B cell (primary cell): Measurements from ENCODE around the gene GJB2. TPM values are rescaled to one million over a fixed set of nuclear protein-coding genes. Genes with fewer than 3 reads are reported as not detected.

Experiments used
- ATAC-seq: fragments of 200-7000 bp; cut with Tn5 transposase; one replicate; pipeline ENCODE4 v1.10.0; 2021; ENCODE audit warnings: low read depth, mild to moderate bottlenecking, moderate number of reproducible peaks, moderate library complexity
- CTCF ChIA-PET: fragments of 350-600 bp; sonication (Branson Sonifier 250); formaldehyde crosslinking; loops from one replicate; lab custom pipeline; 2021; ENCODE audit warnings: antibody characterized with exemption, inconsistent platforms; lab: Charles Lee
- POLR2A ChIA-PET: fragments of 350-600 bp; sonication (Branson Sonifier 250); formaldehyde crosslinking; loops from one replicate; lab custom pipeline; 2021; ENCODE audit warnings: antibody characterized with exemption; lab: Charles Lee
- DNase-seq: peaks from one replicate; pipeline ENCODE4 v3.0.0; 2013
- H2AFZ ChIP-seq: 2 replicates; pipeline ENCODE4 v1.6.1; 2012; ENCODE audit warnings: mild to moderate bottlenecking, low read depth, low read length; ENCODE audit not compliant: insufficient read depth, poor library complexity, severe bottlenecking
- H3K27ac ChIP-seq, 2 donors: 1 replicate in 1 of 2; 2 replicates in 1 of 2; pipeline ENCODE4 v1.5.1; 2012 to 2013; ENCODE audit warnings: low read length in 2 of 2, mild to moderate bottlenecking in 2 of 2, moderate library complexity in 1 of 2
- H3K27me3 ChIP-seq, 4 experiments: fragments of 200-600 bp in 1 of 4; sonication (generic) in 1 of 4; replicated peaks in 1 of 4; 1 replicate in 2 of 4; 2 replicates in 2 of 4; pipeline versions ENCODE4 v1.6.1 to v1.7.0; 2013 to 2016; ENCODE audit warnings: low read length in 3 of 4, mild to moderate bottlenecking in 2 of 4, mixed read lengths in 1 of 4, moderate library complexity in 1 of 4; ENCODE audit not compliant: insufficient read depth in 4 of 4, control insufficient read depth in 3 of 4; ENCODE audit errors: control extremely low read depth in 1 of 4
- H3K36me3 ChIP-seq, 2 experiments: replicated peaks in 1 of 2; 1 replicate in 1 of 2; 2 replicates in 1 of 2; pipeline versions ENCODE4 v1.6.1 to v1.7.1; 2013; ENCODE audit warnings: low read length in 1 of 2; ENCODE audit not compliant: insufficient read depth in 2 of 2, control insufficient read depth in 1 of 2; ENCODE audit errors: control extremely low read depth in 1 of 2, extremely low read depth in 1 of 2
- H3K4me1 ChIP-seq, 2 donors: fragments of 200-600 bp in 1 of 2; sonication (generic) in 1 of 2; 1 replicate in 1 of 2; 2 replicates in 1 of 2; pipeline versions ENCODE4 v1.5.1 to v1.6.1; 2013 to 2017; ENCODE audit warnings: low read length in 2 of 2; ENCODE audit not compliant: control insufficient read depth in 2 of 2, insufficient read depth in 2 of 2
- H3K4me2 ChIP-seq: replicated peaks from 2 replicates; pipeline ENCODE3; 2012; ENCODE audit warnings: mild to moderate bottlenecking, low read depth, low read length; ENCODE audit not compliant: poor library complexity, severe bottlenecking
- H3K4me3 ChIP-seq, 5 experiments: fragments of 200-600 bp in 1 of 5; sonication (generic) in 1 of 5; 1 replicate in 3 of 5; 2 replicates in 2 of 5; pipeline versions ENCODE4 v1.5.1 to v1.7.0; 2011 to 2016; ENCODE audit warnings: low read length in 4 of 5, mild to moderate bottlenecking in 4 of 5, low read depth in 2 of 5, control low read depth in 1 of 5, moderate library complexity in 1 of 5; ENCODE audit not compliant: insufficient read depth in 1 of 5; ENCODE audit errors: control extremely low read depth in 1 of 5, extremely low read depth in 1 of 5
- H3K79me2 ChIP-seq: fragments of 200-600 bp; sonication (generic); one replicate; pipeline ENCODE4 v1.6.0; 2016; ENCODE audit warnings: low read length; ENCODE audit not compliant: control insufficient read depth, insufficient read depth
- H3K9ac ChIP-seq: fragments of 200-600 bp; sonication (generic); 2 replicates; pipeline ENCODE4 v1.6.1; 2017; ENCODE audit warnings: mild to moderate bottlenecking, low read length, moderate library complexity
- H3K9me3 ChIP-seq, 3 donors: one replicate each; pipeline versions ENCODE4 v1.6.1 to v1.7.1; 2013; ENCODE audit warnings: low read length in 2 of 3; ENCODE audit not compliant: control insufficient read depth in 2 of 3, insufficient read depth in 1 of 3; ENCODE audit errors: control extremely low read depth in 1 of 3
- H4K20me1 ChIP-seq: 2 replicates; pipeline ENCODE4 v1.6.0; 2012; ENCODE audit warnings: mild to moderate bottlenecking, low read length; ENCODE audit not compliant: insufficient read depth, control insufficient read depth, poor library complexity, severe bottlenecking
- H3K27ac Mint-ChIP-seq: one replicate; pipeline ENCODE4 v1.8.0; 2021; ENCODE audit warnings: mixed read lengths
- H3K27me3 Mint-ChIP-seq: one replicate; pipeline ENCODE4 v1.8.0; 2021; ENCODE audit warnings: mixed read lengths
- H3K4me1 Mint-ChIP-seq: one replicate; pipeline ENCODE4 v1.8.0; 2021; ENCODE audit warnings: mixed read lengths
- H3K4me3 Mint-ChIP-seq: one replicate; pipeline ENCODE4 v1.8.0; 2021; ENCODE audit warnings: mixed read lengths
- H3K9me3 Mint-ChIP-seq: one replicate; pipeline ENCODE4 v1.8.0; 2022; ENCODE audit warnings: mixed read lengths; ENCODE audit not compliant: insufficient read depth
- EZH2 ChIP-seq: IDR thresholded peaks from 2 replicates; pipeline ENCODE4 v1.6.1; 2012; ENCODE audit warnings: borderline replicate concordance, low read depth, mild to moderate bottlenecking, moderate library complexity, low read length; ENCODE audit not compliant: insufficient read depth, poor library complexity, severe bottlenecking
- WGBS: methylation state at CpG from one replicate; pipeline ENCODE4 v1.1.5; 2013; ENCODE audit warnings: missing lambda C conversion rate; ENCODE audit not compliant: insufficient coverage; 5-methylcytosine and 5-hydroxymethylcytosine counted together
- intact Hi-C: fragments of 100-400 bp; cut with micrococcal nuclease; formaldehyde crosslinking; loops from one replicate; pipeline ENCODE4 v1.10.0; 2022
- polyA plus RNA-seq: library from polyadenylated mRNA; depleted of rRNA; stranded (reverse); fragments of >200 nt; gene quantifications from 2 replicates; pipeline ENCODE4 v1.2.3, GENCODE V29; 2012
- total RNA-seq, 2 donors: library from RNA; stranded (reverse); fragments of 120-200 nt in 1 of 2; gene quantifications; 1 replicate in 1 of 2; 2 replicates in 1 of 2; pipeline versions ENCODE4 v1.2.3 to v1.2.4, GENCODE V29; 2013 to 2022
- TF ChIP-seq, protein P1 (sequence below): fragments of 200-600 bp; IDR thresholded peaks from one replicate; pipeline ENCODE4 v1.8.0; 2022; ENCODE audit warnings: antibody characterized with exemption, mild to moderate bottlenecking

The GJB2 gene
- total and polyA plus RNA-seq, 2 donors (not counting 1 experiment from before 2014, with no cell fraction given): not detected

DNA sequence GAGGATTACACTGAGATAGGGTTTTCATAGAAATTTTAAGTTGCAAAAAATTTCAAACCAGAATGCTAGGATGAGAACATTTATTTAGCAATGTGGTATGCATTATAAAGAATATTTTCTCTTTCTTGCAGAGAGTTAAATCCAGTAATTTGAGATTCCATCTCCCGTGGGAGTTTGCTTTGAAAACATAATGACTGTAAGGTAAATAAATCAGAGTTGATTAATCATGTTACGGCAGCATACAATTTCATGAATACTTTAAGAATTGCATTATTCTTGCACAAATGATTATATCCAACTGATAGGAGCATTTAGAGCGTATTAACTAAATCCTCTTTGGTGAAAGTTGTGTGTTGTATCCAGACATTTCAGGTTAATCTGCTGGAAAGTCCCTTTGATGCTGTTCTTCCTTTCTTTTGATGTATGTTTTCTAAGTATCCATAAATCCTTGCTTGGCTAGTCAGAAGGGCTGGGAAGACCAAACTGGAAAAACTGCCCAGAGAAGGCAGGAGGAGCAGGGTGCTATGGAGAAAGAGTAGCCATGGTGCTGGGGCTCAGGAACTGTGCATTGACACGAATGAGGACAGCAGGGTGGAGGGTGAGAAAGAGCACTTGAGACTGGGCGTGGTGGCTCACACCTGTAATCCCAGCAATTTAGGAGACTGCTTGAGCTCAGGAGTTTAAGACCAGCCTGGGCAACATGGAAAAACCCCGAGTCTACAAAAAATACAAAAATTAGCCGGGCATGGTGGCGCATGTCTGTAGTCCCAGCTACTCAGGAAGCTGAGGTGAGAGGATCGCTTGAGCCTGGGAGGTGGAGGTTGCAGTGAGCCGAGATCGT is 27.1 kb downstream of the GJB2 start:
- no peak for ATAC-seq
- peaks cover 55% of the 10 kb centered on the region for H3K27me3 Mint-ChIP-seq
- H3K79me2 ChIP-seq: no peaks in the 10 kb centered on the region
- H2AFZ ChIP-seq: no peak overlapping the region
- no peak for TF ChIP-seq EZH2
- TF ChIP-seq, protein P1, sequence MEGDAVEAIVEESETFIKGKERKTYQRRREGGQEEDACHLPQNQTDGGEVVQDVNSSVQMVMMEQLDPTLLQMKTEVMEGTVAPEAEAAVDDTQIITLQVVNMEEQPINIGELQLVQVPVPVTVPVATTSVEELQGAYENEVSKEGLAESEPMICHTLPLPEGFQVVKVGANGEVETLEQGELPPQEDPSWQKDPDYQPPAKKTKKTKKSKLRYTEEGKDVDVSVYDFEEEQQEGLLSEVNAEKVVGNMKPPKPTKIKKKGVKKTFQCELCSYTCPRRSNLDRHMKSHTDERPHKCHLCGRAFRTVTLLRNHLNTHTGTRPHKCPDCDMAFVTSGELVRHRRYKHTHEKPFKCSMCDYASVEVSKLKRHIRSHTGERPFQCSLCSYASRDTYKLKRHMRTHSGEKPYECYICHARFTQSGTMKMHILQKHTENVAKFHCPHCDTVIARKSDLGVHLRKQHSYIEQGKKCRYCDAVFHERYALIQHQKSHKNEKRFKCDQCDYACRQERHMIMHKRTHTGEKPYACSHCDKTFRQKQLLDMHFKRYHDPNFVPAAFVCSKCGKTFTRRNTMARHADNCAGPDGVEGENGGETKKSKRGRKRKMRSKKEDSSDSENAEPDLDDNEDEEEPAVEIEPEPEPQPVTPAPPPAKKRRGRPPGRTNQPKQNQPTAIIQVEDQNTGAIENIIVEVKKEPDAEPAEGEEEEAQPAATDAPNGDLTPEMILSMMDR: no peak
- ChIA-PET CTCF (no interaction called here), POLR2A (no interaction called here)
- DNase-seq: no peak
- H3K36me3 ChIP-seq: no peaks in the 10 kb centered on the region
- no peak overlapping the region for H3K27ac ChIP-seq
- H3K27ac Mint-ChIP-seq: no peak overlapping the region
- H3K9ac ChIP-seq: no peak overlapping the region
- H3K4me3 ChIP-seq: no peak overlapping the region
- H3K9me3 ChIP-seq: peaks cover 0 to 4% (median 1%) of the 10 kb centered on the region in 3 donors
- intact Hi-C loops: no loop called here
- H3K9me3 Mint-ChIP-seq: no peaks in the 10 kb centered on the region
- no peaks in the 10 kb centered on the region for H4K20me1 ChIP-seq
- peaks cover 8 to 11% of the 10 kb centered on the region in 2 donors for H3K4me1 ChIP-seq
- H3K4me2 ChIP-seq: no peak overlapping the region
- peaks cover 16% of the 10 kb centered on the region for H3K4me1 Mint-ChIP-seq
- peaks cover 0 to 34% (median 3%) of the 10 kb centered on the region in 4 experiments for H3K27me3 ChIP-seq
- no peak overlapping the region for H3K4me3 Mint-ChIP-seq
- WGBS: 94% methylated on average over 5 of the region's 11 CpGs

DNA sequence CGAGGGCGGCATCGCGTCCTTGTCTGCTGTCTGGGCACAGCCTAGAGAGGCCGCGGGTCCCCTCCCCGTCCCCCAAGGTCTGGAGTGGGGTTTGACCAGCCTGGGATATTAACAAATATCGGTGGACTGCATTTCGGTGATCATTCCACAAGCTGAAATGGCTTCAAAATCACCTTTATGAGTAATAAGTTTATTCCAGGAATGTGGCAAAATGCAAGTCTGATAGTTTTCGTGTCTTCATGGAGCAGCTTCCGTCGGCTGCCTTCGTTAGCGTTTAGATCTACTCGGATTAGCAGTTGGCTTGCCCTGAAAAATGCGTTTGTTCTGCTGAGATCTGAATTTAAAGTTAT is 30.8 kb downstream of the GJB2 start:
- Histone ChIP-seq H3K27me3 (peaks cover 0 to 11% (median 1%) of the 10 kb centered on the region in 4 experiments), H3K4me1 (peaks cover 15 to 20% of the 10 kb centered on the region in 2 donors), H3K4me3 (peak overlapping the region in 4 of 5 experiments; percentile 39 to 66 (median 60)), H3K27ac (peak overlapping the region in 1 of 2 donors; percentile 91), H3K79me2 (no peaks in the 10 kb centered on the region), H3K9ac (peak overlapping the region; percentile 65), H3K4me2 (peak overlapping the region; percentile 86), H4K20me1 (no peaks in the 10 kb centered on the region), H3K36me3 (no peaks in the 10 kb centered on the region), H2AFZ (peak overlapping the region; percentile 84), H3K9me3 (peaks cover 0 to 4% (median 4%) of the 10 kb centered on the region in 3 donors)
- POLR2A ChIA-PET: no interaction called here
- ATAC-seq: no peak
- intact Hi-C loops: loop anchor here (5.0 kb wide), 2 partner anchors 300 to 380 kb away; partner anchors contain the start of genes PSPC1 and ZMYM5
- peak overlapping the region; percentile 80 for H3K27ac Mint-ChIP-seq
- TF ChIP-seq, protein P1: no peak
- no peak for TF ChIP-seq EZH2
- peaks cover 24% of the 10 kb centered on the region for H3K4me1 Mint-ChIP-seq
- H3K4me3 Mint-ChIP-seq: peak overlapping the region; percentile 89
- peaks cover 25% of the 10 kb centered on the region for H3K27me3 Mint-ChIP-seq
- CTCF ChIA-PET: interaction anchor here (0.7 to 2.4 kb wide), 6 partner anchors 15 to 272 kb away, joined by 3 to 8 read pairs (median 3); no protein-coding TSS in a partner anchor
- no peak for DNase-seq
- H3K9me3 Mint-ChIP-seq: no peaks in the 10 kb centered on the region
- 59% methylated on average over 12 of the region's 16 CpGs for WGBS
